LNCaP clone FGC (cell line): ENCODE measurements around the gene ACSL3.

Experiments
- DNase-seq: peaks from one replicate; pipeline ENCODE4 v3.0.0-alpha.2; 2011; ENCODE audit warnings: low read depth
- H3K4me3 ChIP-seq: 2 replicates; pipeline ENCODE4 v1.5.1; 2011; ENCODE audit warnings: mild to moderate bottlenecking, low read depth, low read length, control low read depth
- TF ChIP-seq, protein P1 (sequence below): IDR thresholded peaks from 2 replicates; pipeline ENCODE4 v1.5.1; 2012; ENCODE audit warnings: mild to moderate bottlenecking; ENCODE audit not compliant: control insufficient read depth, insufficient read depth; ENCODE audit errors: extremely low read depth

ACSL3 gene

GRCh38 chr2:222900354-222900753 lies 39.5 kb downstream of the ACSL3 start:
- no peak for DNase-seq
- TF ChIP-seq, protein P1, sequence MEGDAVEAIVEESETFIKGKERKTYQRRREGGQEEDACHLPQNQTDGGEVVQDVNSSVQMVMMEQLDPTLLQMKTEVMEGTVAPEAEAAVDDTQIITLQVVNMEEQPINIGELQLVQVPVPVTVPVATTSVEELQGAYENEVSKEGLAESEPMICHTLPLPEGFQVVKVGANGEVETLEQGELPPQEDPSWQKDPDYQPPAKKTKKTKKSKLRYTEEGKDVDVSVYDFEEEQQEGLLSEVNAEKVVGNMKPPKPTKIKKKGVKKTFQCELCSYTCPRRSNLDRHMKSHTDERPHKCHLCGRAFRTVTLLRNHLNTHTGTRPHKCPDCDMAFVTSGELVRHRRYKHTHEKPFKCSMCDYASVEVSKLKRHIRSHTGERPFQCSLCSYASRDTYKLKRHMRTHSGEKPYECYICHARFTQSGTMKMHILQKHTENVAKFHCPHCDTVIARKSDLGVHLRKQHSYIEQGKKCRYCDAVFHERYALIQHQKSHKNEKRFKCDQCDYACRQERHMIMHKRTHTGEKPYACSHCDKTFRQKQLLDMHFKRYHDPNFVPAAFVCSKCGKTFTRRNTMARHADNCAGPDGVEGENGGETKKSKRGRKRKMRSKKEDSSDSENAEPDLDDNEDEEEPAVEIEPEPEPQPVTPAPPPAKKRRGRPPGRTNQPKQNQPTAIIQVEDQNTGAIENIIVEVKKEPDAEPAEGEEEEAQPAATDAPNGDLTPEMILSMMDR: no peak
- no peak overlapping the region for H3K4me3 ChIP-seq

DNA sequence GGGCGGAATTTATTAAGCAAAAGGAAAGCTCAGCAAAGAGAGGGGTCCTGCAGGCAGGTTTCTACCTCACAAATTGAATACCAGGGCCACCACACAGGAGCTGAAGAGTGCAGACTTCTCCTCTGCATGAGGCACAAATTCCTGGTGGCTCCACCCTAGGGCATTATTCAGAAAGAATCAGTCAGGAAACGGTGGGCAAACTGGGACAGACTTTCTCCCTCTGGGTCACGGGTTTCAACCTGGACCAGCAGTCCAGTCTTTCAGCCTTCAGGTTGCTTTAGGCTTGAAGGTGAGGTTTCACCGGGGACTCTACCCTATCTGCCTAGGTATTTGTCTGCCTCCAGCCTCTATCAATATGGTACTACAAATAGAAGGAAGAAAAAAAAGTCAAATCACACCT lies 41.8 kb downstream of the ACSL3 start:
- no peak overlapping the region for H3K4me3 ChIP-seq
- DNase-seq: no peak

DNA sequence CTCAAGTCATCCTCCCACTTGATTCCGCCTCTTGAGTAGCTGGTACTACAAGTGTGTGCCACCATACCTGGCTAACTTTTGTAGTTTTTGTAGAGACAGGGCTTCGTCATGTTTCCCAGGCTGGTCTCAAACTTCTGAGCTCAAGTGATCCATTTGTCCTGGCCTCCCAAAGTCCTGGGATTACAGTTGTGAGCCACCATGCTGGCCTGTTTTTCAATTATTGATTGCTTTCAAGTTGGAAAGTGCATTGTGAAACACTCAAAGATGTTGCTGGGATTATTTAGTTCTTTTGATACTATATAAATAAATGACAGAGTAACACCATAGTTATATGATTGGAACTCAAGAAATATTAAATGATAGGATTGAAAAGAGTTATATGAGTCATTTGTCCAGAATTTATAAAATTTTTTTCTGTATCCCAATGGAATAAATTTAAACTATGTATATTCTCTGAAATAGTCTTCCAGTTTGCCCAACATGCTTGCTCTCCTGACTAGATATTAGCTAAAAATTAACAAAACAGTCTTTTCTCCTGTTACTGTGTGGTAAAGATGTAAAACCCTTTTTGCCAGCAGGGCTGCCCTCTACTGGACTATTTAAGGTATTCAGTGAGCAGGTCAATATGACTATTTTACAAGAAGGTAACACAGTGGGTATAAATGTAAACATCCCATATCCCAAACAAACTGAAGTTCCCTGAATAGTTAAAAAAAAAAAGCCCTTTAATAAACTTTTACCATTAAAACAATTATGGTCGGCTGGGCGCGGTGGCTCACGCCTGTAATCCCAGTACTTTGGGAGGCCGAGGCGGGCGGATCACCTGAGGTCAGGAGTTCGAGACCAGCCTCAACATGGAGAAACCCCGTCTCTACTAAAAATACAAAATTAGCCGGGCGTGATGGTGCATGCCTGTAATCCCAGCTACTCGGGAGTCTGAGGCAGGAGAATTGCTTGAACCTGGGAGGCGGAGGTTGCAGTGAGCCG lies 42.7 kb downstream of the ACSL3 start:
- no peak for DNase-seq
- TF ChIP-seq, protein P1: peak; percentile 66

More for the DNA sequence above, 41.8 kb downstream of the ACSL3 start:
- TF ChIP-seq, protein P1: no peak

GRCh38 chr2:222904557-222905258 lies 43.9 kb downstream of the ACSL3 start:
- no peak overlapping the region for H3K4me3 ChIP-seq
- TF ChIP-seq, protein P1: no peak
- DNase-seq: no peak

More for the DNA sequence above, 42.7 kb downstream of the ACSL3 start:
- H3K4me3 ChIP-seq: no peak overlapping the region

DNA sequence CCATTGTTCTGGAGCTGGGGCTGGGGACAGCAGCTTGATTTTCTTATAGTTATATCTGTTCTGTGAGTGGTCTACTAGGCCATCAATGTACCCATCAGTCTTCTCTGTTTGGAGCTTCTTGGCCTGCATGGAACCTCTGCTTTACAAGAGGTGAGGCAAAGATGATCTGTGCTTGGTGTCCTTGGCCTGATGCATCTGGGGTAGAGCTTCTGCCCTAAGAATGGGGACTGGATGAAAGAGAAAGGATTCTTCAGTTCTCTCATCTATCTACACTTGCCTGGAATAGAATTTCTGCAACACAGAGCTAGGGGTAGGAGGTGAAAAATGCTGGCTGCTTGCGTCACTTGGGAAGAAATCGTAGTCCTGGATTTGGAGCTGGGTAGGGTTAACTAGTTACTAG lies 46.2 kb downstream of the ACSL3 start:
- DNase-seq: no peak
- H3K4me3 ChIP-seq: no peak overlapping the region
- TF ChIP-seq, protein P1: no peak

- H3K4me3 ChIP-seq: no peak overlapping the region
- TF ChIP-seq, protein P1: no peak
- DNase-seq: no peak
Observed at GRCh38 chr2:222907790-222908441, 47.1 kb downstream of the ACSL3 start.
